ENCODE results near the gene RAMP1. TPM values are rescaled to one million over a fixed set of nuclear protein-coding genes. Genes with fewer than 3 reads are reported as not detected.

RAMP1 gene
- polyA plus RNA-seq, 1 donor, result 76.1 TPM

DNA sequence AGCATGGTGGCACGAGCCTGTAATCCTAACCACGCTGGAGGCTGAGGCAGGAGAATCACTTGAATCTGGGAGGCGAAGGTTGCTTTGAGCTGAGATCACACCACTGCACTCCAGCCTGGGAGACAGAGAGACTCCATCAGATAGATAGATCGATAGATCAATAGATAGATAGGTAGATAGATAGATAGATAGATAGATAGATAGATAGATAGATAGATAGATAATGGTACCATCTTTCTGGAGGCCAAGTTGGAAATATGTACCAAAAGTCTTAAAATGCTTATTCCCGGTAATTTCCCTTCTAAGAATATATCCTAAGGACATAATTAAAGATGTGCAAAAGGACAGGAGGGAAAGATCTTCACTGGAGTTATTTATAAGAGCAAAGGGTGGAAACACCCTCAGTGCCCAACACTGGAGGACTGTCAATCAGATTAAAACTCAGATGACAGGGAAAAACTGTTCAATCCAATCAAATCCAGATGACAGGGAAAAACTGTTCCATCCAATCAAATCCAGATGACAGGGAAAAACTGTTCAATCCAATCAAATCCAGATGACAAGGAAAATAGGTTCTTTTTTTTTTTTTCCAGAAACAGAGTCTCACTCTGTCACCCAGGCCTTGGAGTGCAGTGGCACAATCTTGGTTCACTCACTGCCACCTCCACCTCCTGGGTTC lies 58.4 kb downstream of the RAMP1 start:
- Histone ChIP-seq H3K27ac (ENCODE audit: low read length) (no peak overlapping the region), H3K9me3 (ENCODE audit: control insufficient read depth, low read depth, low read length) (no peaks in the 10 kb centered on the region), H3K4me1 (ENCODE audit: control insufficient read depth, insufficient read depth, low read length) (peaks cover 5% of the 10 kb centered on the region), H3K36me3 (ENCODE audit: control insufficient read depth, insufficient read depth, low read length) (no peaks in the 10 kb centered on the region), H3K27me3 (ENCODE audit: control insufficient read depth, insufficient read depth, low read length) (no peaks in the 10 kb centered on the region), H3K4me3 (ENCODE audit: low read length) (no peak overlapping the region)
- 90% methylated on average over 2 of the region's 5 CpGs for WGBS (ENCODE audit: insufficient coverage, low lambda C conversion rate)
- DNase-seq, result no peak

DNA sequence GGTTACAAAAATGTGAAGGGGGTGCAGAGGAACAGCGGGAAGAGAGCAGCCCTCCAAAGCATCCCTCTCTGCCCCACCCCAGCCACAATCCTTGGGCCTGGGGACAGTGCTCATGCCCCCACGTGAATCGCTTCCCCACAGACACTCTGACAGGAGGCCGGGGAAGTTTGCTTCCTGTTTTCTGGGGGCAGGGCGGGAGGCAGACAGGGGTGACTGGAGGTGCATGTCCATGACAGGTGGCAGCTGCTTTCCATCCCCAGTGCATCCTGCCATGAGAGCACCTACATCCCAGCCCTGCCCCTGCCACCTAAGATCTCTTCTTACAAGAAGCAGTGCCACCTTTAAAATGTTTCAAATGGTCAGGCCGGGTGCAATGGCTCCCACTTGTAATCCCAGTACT lies 60.2 kb downstream of the RAMP1 start:
- DNase-seq, result no peak
- H3K27me3 ChIP-seq (ENCODE audit: control insufficient read depth, insufficient read depth, low read length), result no peaks in the 10 kb centered on the region
- WGBS (ENCODE audit: insufficient coverage, low lambda C conversion rate), result no CpG with 5 or more reads among the region's 6 CpGs
- H3K27ac ChIP-seq (ENCODE audit: low read length), result no peak overlapping the region
- H3K9me3 ChIP-seq (ENCODE audit: control insufficient read depth, low read depth, low read length), result no peaks in the 10 kb centered on the region
- H3K4me3 ChIP-seq (ENCODE audit: low read length), result no peak overlapping the region
- H3K4me1 ChIP-seq (ENCODE audit: control insufficient read depth, insufficient read depth, low read length), result peaks cover 13% of the 10 kb centered on the region
- no peaks in the 10 kb centered on the region for H3K36me3 ChIP-seq (ENCODE audit: control insufficient read depth, insufficient read depth, low read length)

DNA sequence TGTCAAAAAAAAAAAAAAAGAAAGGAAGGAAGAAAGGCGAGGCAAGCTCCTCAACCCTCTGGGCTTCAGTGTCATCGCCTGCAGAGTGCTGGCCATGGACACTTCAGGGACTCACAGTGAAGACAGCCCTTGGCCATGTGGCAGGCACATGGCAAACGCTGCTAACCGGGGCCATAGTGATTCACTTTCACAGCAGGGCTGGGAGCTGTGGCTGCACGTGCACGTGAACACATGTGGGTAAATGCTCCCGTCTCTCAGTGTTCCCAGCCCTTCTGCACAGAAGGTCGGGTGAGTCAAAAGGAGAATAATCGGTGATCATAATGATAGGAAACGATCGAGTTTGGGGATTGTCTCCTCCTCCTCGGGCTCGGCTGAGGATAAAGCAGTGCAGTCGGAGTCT lies 61.2 kb downstream of the RAMP1 start:
- Histone ChIP-seq H3K4me1 (ENCODE audit: control insufficient read depth, insufficient read depth, low read length) (peaks cover 13% of the 10 kb centered on the region), H3K27me3 (ENCODE audit: control insufficient read depth, insufficient read depth, low read length) (no peaks in the 10 kb centered on the region), H3K36me3 (ENCODE audit: control insufficient read depth, insufficient read depth, low read length) (no peaks in the 10 kb centered on the region), H3K4me3 (ENCODE audit: low read length) (no peak overlapping the region), H3K9me3 (ENCODE audit: control insufficient read depth, low read depth, low read length) (no peaks in the 10 kb centered on the region), H3K27ac (ENCODE audit: low read length) (no peak overlapping the region)
- no peak for DNase-seq
- 100% methylated on average over 3 of the region's 14 CpGs for WGBS (ENCODE audit: insufficient coverage, low lambda C conversion rate)

DNA sequence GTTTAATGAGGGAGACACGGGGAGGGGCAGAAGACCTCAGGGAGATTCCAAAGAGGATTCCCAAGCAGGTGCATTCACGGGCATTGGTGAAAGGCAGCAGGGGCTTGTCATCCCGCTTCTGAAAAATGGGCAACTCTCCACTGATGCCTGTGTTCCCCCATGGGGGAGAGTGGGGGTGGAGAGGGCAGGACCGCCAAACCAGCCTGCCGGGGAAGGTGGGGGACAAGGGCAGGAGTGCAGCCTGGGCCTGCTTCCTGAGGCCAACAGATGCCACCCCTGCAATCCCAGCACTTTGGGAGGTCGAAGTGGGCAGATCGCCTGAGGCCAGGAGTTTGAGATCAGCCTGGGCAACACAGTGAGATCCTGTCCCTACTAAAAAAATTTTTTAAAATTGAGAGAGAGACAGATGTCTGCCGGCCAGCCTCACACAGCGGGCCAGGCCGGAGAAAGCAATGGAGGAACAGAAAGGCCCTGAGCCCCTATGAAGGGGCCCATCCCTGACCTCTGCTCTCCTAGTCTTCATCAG lies 62.6 kb downstream of the RAMP1 start:
- peaks cover 13% of the 10 kb centered on the region for H3K4me1 ChIP-seq (ENCODE audit: control insufficient read depth, insufficient read depth, low read length)
- H3K27me3 ChIP-seq (ENCODE audit: control insufficient read depth, insufficient read depth, low read length), result no peaks in the 10 kb centered on the region
- no peaks in the 10 kb centered on the region for H3K9me3 ChIP-seq (ENCODE audit: control insufficient read depth, low read depth, low read length)
- H3K36me3 ChIP-seq (ENCODE audit: control insufficient read depth, insufficient read depth, low read length), result no peaks in the 10 kb centered on the region
- DNase-seq, result no peak
- H3K27ac ChIP-seq (ENCODE audit: low read length), result peak overlapping the region; percentile 24
- no peak overlapping the region for H3K4me3 ChIP-seq (ENCODE audit: low read length)
- WGBS (ENCODE audit: insufficient coverage, low lambda C conversion rate), result 83% methylated on average over 1 of the region's 10 CpGs

DNA sequence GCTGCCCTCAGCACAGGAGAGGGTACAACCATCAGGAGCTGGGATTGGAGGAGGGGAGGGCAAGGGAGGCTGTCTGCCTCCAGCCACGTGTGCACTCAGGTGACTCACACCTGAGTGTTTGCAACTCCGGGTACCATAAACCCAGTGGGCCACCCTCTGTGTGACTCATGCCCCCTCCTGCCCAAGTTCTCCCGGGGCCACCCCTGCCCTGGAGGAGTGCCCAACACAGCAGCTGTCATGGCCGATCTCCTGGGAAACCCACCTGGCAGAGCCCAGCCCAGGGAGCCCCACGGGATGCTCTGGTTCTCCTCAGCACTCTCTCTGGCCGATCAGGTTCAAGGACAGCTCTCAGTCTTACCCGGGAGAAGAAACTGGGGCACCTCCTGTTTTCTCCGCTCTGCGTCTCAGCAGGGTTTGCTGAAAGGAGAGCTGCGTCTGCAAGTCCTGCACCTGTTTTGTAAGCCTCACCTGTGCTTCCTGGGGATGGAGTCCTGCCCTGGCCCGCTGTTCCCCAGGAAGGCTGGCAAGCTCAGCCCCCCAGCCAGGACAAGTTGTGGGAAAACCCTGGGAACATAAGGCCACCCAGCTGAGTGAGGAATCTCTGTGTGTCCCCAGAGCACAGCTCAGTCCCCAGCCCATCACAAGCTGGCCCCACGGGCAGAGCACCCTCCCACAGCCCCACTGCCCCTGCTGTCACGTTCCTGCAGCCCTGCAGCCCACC lies 63.4 kb downstream of the RAMP1 start:
- Histone ChIP-seq H3K27ac (ENCODE audit: low read length) (peak overlapping the region; percentile 86), H3K9me3 (ENCODE audit: control insufficient read depth, low read depth, low read length) (no peaks in the 10 kb centered on the region), H3K36me3 (ENCODE audit: control insufficient read depth, insufficient read depth, low read length) (no peaks in the 10 kb centered on the region), H3K27me3 (ENCODE audit: control insufficient read depth, insufficient read depth, low read length) (no peaks in the 10 kb centered on the region), H3K4me3 (ENCODE audit: low read length) (peak overlapping the region; percentile 59), H3K4me1 (ENCODE audit: control insufficient read depth, insufficient read depth, low read length) (peaks cover 13% of the 10 kb centered on the region)
- DNase-seq, result peak; percentile 87 to 90
- WGBS (ENCODE audit: insufficient coverage, low lambda C conversion rate), result no CpG with 5 or more reads among the region's 13 CpGs

DNA sequence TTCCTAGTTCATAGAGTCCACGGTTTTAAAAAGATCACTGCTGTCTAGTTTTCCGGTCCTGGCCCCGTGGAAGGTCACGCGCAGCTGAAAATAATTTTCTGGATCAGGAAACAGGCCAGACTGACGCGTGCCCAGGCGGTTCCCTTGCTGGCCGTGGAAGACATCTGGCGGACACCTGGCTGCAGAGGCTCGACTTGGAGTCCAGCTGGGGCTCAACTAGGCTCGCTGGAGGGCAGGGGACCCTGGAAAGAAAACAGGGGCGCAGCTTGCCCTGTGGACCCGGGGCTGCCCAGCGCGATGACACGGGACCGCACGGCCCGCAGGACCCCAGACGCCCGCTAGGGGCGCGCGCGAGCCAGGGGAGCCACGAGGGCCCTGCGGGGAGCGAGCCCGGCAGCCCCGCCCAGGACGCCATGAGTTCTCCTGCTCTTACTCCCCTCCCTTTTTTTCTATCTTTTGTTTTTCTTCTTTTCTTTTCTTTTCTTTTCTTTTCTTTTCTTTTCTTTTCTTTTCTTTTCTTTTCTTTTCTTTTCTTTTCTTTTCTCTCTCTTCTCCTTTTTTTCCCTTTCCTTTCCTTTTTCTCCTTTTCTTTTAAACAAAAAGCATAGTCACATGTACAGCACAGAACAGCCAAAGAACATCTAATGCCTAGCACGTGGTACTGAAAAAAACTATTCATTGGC lies 64.2 kb downstream of the RAMP1 start:
- peak overlapping the region; percentile 59 for H3K4me3 ChIP-seq (ENCODE audit: low read length)
- DNase-seq, result peak; percentile 72 to 88
- 12% methylated on average over 10 of the region's 33 CpGs for WGBS (ENCODE audit: insufficient coverage, low lambda C conversion rate)
- H3K4me1 ChIP-seq (ENCODE audit: control insufficient read depth, insufficient read depth, low read length), result peaks cover 13% of the 10 kb centered on the region
- H3K27ac ChIP-seq (ENCODE audit: low read length), result peak overlapping the region; percentile 86
- no peaks in the 10 kb centered on the region for H3K27me3 ChIP-seq (ENCODE audit: control insufficient read depth, insufficient read depth, low read length)
- H3K36me3 ChIP-seq (ENCODE audit: control insufficient read depth, insufficient read depth, low read length), result no peaks in the 10 kb centered on the region
- H3K9me3 ChIP-seq (ENCODE audit: control insufficient read depth, low read depth, low read length), result no peaks in the 10 kb centered on the region

DNA sequence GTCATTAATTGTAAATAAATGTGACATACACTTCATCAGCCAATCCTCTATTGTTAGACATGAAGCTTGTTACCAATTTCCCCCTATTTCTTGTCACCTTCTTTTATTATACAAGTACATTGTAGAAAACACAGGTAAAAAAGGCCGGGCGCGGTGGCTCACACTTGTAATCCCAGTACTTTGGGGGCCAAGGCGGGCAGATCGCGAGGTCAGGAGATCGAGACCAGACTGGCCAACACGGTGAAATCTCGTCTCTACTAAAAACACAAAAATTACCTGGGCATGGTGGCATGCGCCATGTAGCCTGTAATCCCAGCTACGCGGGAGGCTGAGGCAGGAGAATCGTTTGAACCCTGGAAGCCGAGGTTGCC lies 64.7 kb downstream of the RAMP1 start:
- DNase-seq, result no peak
- no peaks in the 10 kb centered on the region for H3K27me3 ChIP-seq (ENCODE audit: control insufficient read depth, insufficient read depth, low read length)
- no peaks in the 10 kb centered on the region for H3K36me3 ChIP-seq (ENCODE audit: control insufficient read depth, insufficient read depth, low read length)
- no peak overlapping the region for H3K27ac ChIP-seq (ENCODE audit: low read length)
- H3K4me1 ChIP-seq (ENCODE audit: control insufficient read depth, insufficient read depth, low read length), result peaks cover 13% of the 10 kb centered on the region
- WGBS (ENCODE audit: insufficient coverage, low lambda C conversion rate), result 88% methylated on average over 3 of the region's 14 CpGs
- no peaks in the 10 kb centered on the region for H3K9me3 ChIP-seq (ENCODE audit: control insufficient read depth, low read depth, low read length)
- no peak overlapping the region for H3K4me3 ChIP-seq (ENCODE audit: low read length)

DNA sequence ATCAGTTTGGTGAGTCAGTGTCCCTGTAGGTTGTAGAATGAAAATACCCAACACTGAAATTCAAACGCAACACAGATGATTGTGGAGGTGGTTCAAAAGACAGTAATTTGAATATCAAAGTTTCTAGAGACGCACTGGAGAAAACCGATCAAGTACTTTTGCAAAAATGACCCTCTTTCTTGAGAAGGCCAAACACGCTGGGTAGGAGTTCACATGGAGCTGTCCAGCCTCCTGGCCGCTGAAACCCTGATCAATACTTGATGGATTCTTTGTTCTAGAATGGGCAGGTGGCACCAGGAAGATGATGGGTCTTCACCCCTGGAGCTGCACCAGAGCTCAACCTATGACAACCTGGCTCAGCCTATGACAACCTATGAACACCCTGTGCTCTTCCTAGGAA lies 67.7 kb downstream of the RAMP1 start:
- DNase-seq, result no peak
- Histone ChIP-seq H3K9me3 (ENCODE audit: control insufficient read depth, low read depth, low read length) (peaks cover 5% of the 10 kb centered on the region), H3K4me3 (ENCODE audit: low read length) (no peak overlapping the region), H3K27me3 (ENCODE audit: control insufficient read depth, insufficient read depth, low read length) (no peaks in the 10 kb centered on the region), H3K27ac (ENCODE audit: low read length) (no peak overlapping the region), H3K4me1 (ENCODE audit: control insufficient read depth, insufficient read depth, low read length) (peaks cover 13% of the 10 kb centered on the region), H3K36me3 (ENCODE audit: control insufficient read depth, insufficient read depth, low read length) (no peaks in the 10 kb centered on the region)
- no CpG with 5 or more reads among the region's 5 CpGs for WGBS (ENCODE audit: insufficient coverage, low lambda C conversion rate)

DNA sequence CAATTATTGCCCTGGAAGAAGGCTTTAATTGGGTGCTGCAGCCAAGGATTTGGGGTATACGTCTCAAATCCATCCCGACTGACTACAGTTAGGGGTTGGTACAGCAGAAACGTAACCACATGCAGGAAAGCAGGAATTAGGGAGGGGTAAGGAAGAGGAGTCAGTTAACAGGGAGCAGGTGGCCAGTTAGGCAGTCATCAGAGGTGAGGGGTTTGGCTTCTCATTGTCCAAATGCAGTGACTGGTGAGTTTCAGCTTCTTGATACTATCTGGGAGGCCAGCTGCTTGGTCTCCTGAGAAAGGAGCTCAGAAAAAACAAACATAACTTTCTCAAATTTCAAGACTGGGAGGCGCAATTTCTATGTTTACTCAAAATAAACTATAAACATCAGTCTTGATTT lies 68.6 kb downstream of the RAMP1 start:
- 80% methylated on average over 1 of the region's 4 CpGs for WGBS (ENCODE audit: insufficient coverage, low lambda C conversion rate)

DNA sequence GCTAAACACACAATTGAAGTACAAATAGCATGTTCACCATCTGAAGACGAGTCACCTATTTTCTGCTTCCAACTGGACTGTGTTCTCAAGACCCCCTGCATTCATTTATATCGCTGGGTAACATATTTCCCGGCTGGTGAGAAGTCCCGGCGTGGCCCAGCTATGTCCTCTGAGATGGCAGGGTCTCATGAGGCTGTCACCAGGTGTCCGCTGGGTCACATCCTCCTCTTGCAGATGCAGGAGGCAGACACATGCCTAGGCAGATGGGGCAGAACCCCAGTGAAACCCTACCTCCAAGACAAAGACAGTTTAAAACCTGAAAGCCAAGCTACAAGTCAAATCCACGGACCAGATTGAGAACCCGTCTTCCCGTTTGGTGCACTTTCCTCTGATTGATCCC lies 70.6 kb downstream of the RAMP1 start:
- Histone ChIP-seq H3K4me3 (ENCODE audit: low read length) (no peak overlapping the region), H3K36me3 (ENCODE audit: control insufficient read depth, insufficient read depth, low read length) (no peaks in the 10 kb centered on the region), H3K27ac (ENCODE audit: low read length) (no peak overlapping the region), H3K4me1 (ENCODE audit: control insufficient read depth, insufficient read depth, low read length) (no peaks in the 10 kb centered on the region), H3K9me3 (ENCODE audit: control insufficient read depth, low read depth, low read length) (peaks cover 5% of the 10 kb centered on the region), H3K27me3 (ENCODE audit: control insufficient read depth, insufficient read depth, low read length) (peaks cover 3% of the 10 kb centered on the region)
- WGBS (ENCODE audit: insufficient coverage, low lambda C conversion rate), result 92% methylated on average over 2 of the region's 9 CpGs
- no peak for DNase-seq

More for the DNA sequence above, 68.6 kb downstream of the RAMP1 start:
- Histone ChIP-seq H3K4me1 (ENCODE audit: control insufficient read depth, insufficient read depth, low read length) (peaks cover 6% of the 10 kb centered on the region), H3K36me3 (ENCODE audit: control insufficient read depth, insufficient read depth, low read length) (no peaks in the 10 kb centered on the region), H3K27me3 (ENCODE audit: control insufficient read depth, insufficient read depth, low read length) (no peaks in the 10 kb centered on the region), H3K4me3 (ENCODE audit: low read length) (no peak overlapping the region), H3K27ac (ENCODE audit: low read length) (no peak overlapping the region), H3K9me3 (ENCODE audit: control insufficient read depth, low read depth, low read length) (peaks cover 5% of the 10 kb centered on the region)
- no peak for DNase-seq
